GM23248 (cell line): Measurements from ENCODE around the gene TTR. TPM values are rescaled to one million over a fixed set of nuclear protein-coding genes. Genes with fewer than 3 reads are reported as not detected.

ENCODE experiments used
- DNase-seq: peaks from one replicate; pipeline ENCODE4 v3.0.0-alpha.2; 2015
- H2AFZ ChIP-seq: fragments of 200-600 bp; sonication (generic); 2 replicates; pipeline ENCODE4 v1.6.1; 2016; ENCODE audit warnings: antibody characterized with exemption
- H3F3A ChIP-seq: fragments of 200-600 bp; sonication (generic); 2 replicates; pipeline ENCODE4 v1.6.1; 2016; ENCODE audit warnings: mild to moderate bottlenecking, antibody characterized with exemption, mixed run types; ENCODE audit not compliant: insufficient read depth
- H3K27ac ChIP-seq: fragments of 200-600 bp; sonication (generic); 2 replicates; pipeline ENCODE4 v1.5.1; 2016; ENCODE audit warnings: mild to moderate bottlenecking
- H3K27me3 ChIP-seq: fragments of 200-600 bp; sonication (generic); replicated peaks from 2 replicates; pipeline ENCODE4 v1.6.1; 2016; ENCODE audit warnings: mild to moderate bottlenecking; ENCODE audit not compliant: insufficient read depth
- H3K36me3 ChIP-seq: fragments of 200-600 bp; sonication (generic); 2 replicates; pipeline ENCODE4 v1.6.1; 2016; ENCODE audit warnings: low read depth, mild to moderate bottlenecking
- H3K4me1 ChIP-seq: fragments of 200-600 bp; sonication (generic); 2 replicates; pipeline ENCODE4 v1.6.1; 2016; ENCODE audit warnings: mild to moderate bottlenecking; ENCODE audit not compliant: insufficient read depth
- H3K4me2 ChIP-seq: fragments of 200-600 bp; sonication (generic); one replicate; pipeline ENCODE4 v1.6.1; 2016; ENCODE audit warnings: mild to moderate bottlenecking; ENCODE audit not compliant: unreplicated experiment
- H3K4me3 ChIP-seq: fragments of 200-600 bp; sonication (generic); 2 replicates; pipeline ENCODE4 v1.5.1; 2016; ENCODE audit warnings: mild to moderate bottlenecking
- H3K79me2 ChIP-seq: fragments of 200-600 bp; sonication (generic); 2 replicates; pipeline ENCODE4 v1.6.1; 2016; ENCODE audit warnings: mild to moderate bottlenecking; ENCODE audit not compliant: insufficient read depth
- H3K9ac ChIP-seq: fragments of 200-600 bp; sonication (generic); 2 replicates; pipeline ENCODE4 v1.6.1; 2016; ENCODE audit warnings: mild to moderate bottlenecking
- H3K9me2 ChIP-seq: fragments of 200-600 bp; sonication (generic); 2 replicates; pipeline ENCODE4 v1.6.1; 2016; ENCODE audit warnings: mixed run types, mild to moderate bottlenecking, moderate library complexity; ENCODE audit not compliant: insufficient read depth
- H3K9me3 ChIP-seq: fragments of 200-600 bp; sonication (generic); one replicate; pipeline ENCODE4 v1.6.1; 2017; ENCODE audit warnings: low read depth
- H4K20me1 ChIP-seq: fragments of 200-600 bp; sonication (generic); 2 replicates; pipeline ENCODE4 v1.6.0; 2016; ENCODE audit not compliant: insufficient read depth
- EZH2 ChIP-seq: fragments of 200-600 bp; sonication (generic); IDR thresholded peaks from 2 replicates; pipeline ENCODE4 v1.6.1; 2018; ENCODE audit warnings: antibody characterized with exemption, mild to moderate bottlenecking; ENCODE audit not compliant: insufficient read depth, poor library complexity, severe bottlenecking
- EZH2phosphoT487 ChIP-seq: fragments of 200-600 bp; sonication (generic); IDR thresholded peaks from 2 replicates; pipeline ENCODE4 v1.6.1; 2018; ENCODE audit warnings: antibody characterized with exemption, moderate library complexity, mild to moderate bottlenecking, low read depth; ENCODE audit not compliant: insufficient read depth
- WGBS, 2 experiments: methylation state at CpG; one replicate each; pipeline ENCODE4 v1.1.6; 2015 to 2017; ENCODE audit warnings: low lambda C conversion rate in 2 of 2, low coverage in 1 of 2; ENCODE audit errors: missing lambda C conversion rate in 2 of 2; 5-methylcytosine and 5-hydroxymethylcytosine counted together
- in situ Hi-C: fragments of 300-500 bp; cut with MboI; formaldehyde crosslinking; loops from 2 replicates; pipeline ENCODE4 v1.15.0; 2020
- polyA plus RNA-seq: library from polyadenylated mRNA; unstranded; fragments of >200 nt; fragmentation: Nextera tagmentation; extraction: Ambion mirVana; gene quantifications from 2 replicates; pipeline ENCODE4 v1.2.1, GENCODE V29; 2016
- total RNA-seq: library from RNA; depleted of rRNA; stranded (reverse); fragments of >200 nt; shearing (Covaris generic); gene quantifications from 2 replicates; pipeline ENCODE4 v1.2.3, GENCODE V29; 2014

The TTR gene
- total and polyA plus RNA-seq, 2 experiments from 2014 or later: not detected

- in situ Hi-C loops: loop anchor here (25.0 kb wide), 1 partner anchor 396 kb away; no protein-coding TSS in a partner anchor
Observed at GRCh38 chr18:31565782-31566512, 25.7 kb upstream of the TTR start.

GRCh38 chr18:31566576-31567306, 24.9 kb upstream of the TTR start:
- Histone ChIP-seq H3K27me3 (no peaks in the 10 kb centered on the region), H3K9me2 (no peaks in the 10 kb centered on the region), H3K4me1 (no peaks in the 10 kb centered on the region), H3K36me3 (no peaks in the 10 kb centered on the region), H3K9me3 (no peaks in the 10 kb centered on the region), H3K4me2 (no peak overlapping the region), H3K79me2 (no peaks in the 10 kb centered on the region), H3K9ac (no peak overlapping the region), H3K27ac (no peak overlapping the region), H3F3A (no peaks in the 10 kb centered on the region), H3K4me3 (no peak overlapping the region), H4K20me1 (no peaks in the 10 kb centered on the region), H2AFZ (no peak overlapping the region)
- TF ChIP-seq EZH2phosphoT487: no peak
- no peak for TF ChIP-seq EZH2
- DNase-seq: no peak
- 14 to 26% methylated on average over 4 of the region's 4 CpGs for WGBS, 2 experiments
- in situ Hi-C loops: loop anchor here (25.0 kb wide), 1 partner anchor 396 kb away; no protein-coding TSS in a partner anchor

More at GRCh38 chr18:31565782-31566512, 25.7 kb upstream of the TTR start:
- Histone ChIP-seq H3K4me3 (no peak overlapping the region), H3F3A (no peaks in the 10 kb centered on the region), H3K79me2 (no peaks in the 10 kb centered on the region), H3K9me2 (no peaks in the 10 kb centered on the region), H3K36me3 (no peaks in the 10 kb centered on the region), H3K27me3 (0 out of 2 replicates have a peak, but pooled peaks cover 1% of the 10 kb centered on the region), H2AFZ (no peak overlapping the region), H3K27ac (no peak overlapping the region), H3K4me2 (no peak overlapping the region), H3K9me3 (no peaks in the 10 kb centered on the region), H4K20me1 (no peaks in the 10 kb centered on the region), H3K9ac (no peak overlapping the region), H3K4me1 (no peaks in the 10 kb centered on the region)
- no peak for TF ChIP-seq EZH2phosphoT487
- TF ChIP-seq EZH2: no peak
- DNase-seq: no peak
- 48 to 51% methylated on average over 10 of the region's 10 CpGs for WGBS, 2 experiments

- Histone ChIP-seq H3K9ac (no peak overlapping the region), H3K4me2 (no peak overlapping the region), H3K9me3 (no peaks in the 10 kb centered on the region), H3K79me2 (no peaks in the 10 kb centered on the region), H3K4me1 (no peaks in the 10 kb centered on the region), H2AFZ (no peak overlapping the region), H4K20me1 (no peaks in the 10 kb centered on the region), H3K27me3 (no peaks in the 10 kb centered on the region), H3K36me3 (no peaks in the 10 kb centered on the region), H3K4me3 (no peak overlapping the region), H3K27ac (no peak overlapping the region), H3K9me2 (no peaks in the 10 kb centered on the region), H3F3A (no peaks in the 10 kb centered on the region)
- 36 to 46% methylated on average over 9 of the region's 9 CpGs for WGBS, 2 experiments
- in situ Hi-C loops: loop anchor here (25.0 kb wide), 1 partner anchor 390 kb away; no protein-coding TSS in a partner anchor
- no peak for DNase-seq
- TF ChIP-seq EZH2phosphoT487 (no peak), EZH2 (no peak)
Observed at GRCh38 chr18:31572368-31572767, 19.3 kb upstream of the TTR start.

DNA sequence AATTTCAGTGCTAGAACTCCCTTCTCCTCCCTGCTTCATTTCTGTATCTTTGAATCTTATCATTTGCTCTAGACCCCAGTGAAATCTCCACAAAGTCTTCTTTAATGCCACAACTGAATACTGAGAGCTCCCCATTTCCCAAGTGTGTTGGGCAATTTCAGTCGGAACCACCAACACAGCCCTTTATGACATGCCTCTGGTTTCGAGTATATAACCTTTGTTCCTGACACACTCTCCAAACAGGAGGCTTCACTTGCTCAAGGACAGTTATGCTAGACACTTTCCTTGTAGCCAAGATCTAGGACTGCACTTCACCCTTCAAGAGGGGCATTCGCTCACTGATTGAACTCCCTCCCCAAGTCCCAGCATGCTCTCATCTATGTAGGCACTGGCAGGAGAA, 18.6 kb upstream of the TTR start:
- no peak overlapping the region for H3K9ac ChIP-seq
- no peaks in the 10 kb centered on the region for H3K36me3 ChIP-seq
- no peaks in the 10 kb centered on the region for H3K9me3 ChIP-seq
- no peaks in the 10 kb centered on the region for H3F3A ChIP-seq
- no peak overlapping the region for H2AFZ ChIP-seq
- no peak overlapping the region for H3K27ac ChIP-seq
- no peak overlapping the region for H3K4me3 ChIP-seq
- no peak overlapping the region for H3K4me2 ChIP-seq
- H3K79me2 ChIP-seq: no peaks in the 10 kb centered on the region
- no peak for TF ChIP-seq EZH2
- TF ChIP-seq EZH2phosphoT487: no peak
- H3K4me1 ChIP-seq: no peaks in the 10 kb centered on the region
- WGBS, 2 experiments: 46 to 47% methylated on average over 3 of the region's 3 CpGs
- in situ Hi-C loops: loop anchor here (25.0 kb wide), 1 partner anchor 389 kb away; no protein-coding TSS in a partner anchor
- DNase-seq: no peak
- H4K20me1 ChIP-seq: no peaks in the 10 kb centered on the region
- no peaks in the 10 kb centered on the region for H3K9me2 ChIP-seq
- H3K27me3 ChIP-seq: no peaks in the 10 kb centered on the region
